Neural progenitor cell (in vitro differentiated cells): ENCODE data around the gene ARHGEF37. TPM values are rescaled to one million over a fixed set of nuclear protein-coding genes. Genes with fewer than 3 reads are reported as not detected.
"Not testable (repeated sequence)": the region's sequence is repeated elsewhere in the genome, so short reads cannot be mapped to it uniquely, and the experiment has no call there.

Experiments used
- DNase-seq: peaks from one replicate; pipeline ENCODE4 v3.0.0-alpha.2; 2016; ENCODE audit warnings: low spot score
- H2AFZ ChIP-seq: fragments of 200-600 bp; sonication (generic); replicated peaks from 2 replicates; pipeline ENCODE4 v1.6.1; 2016; ENCODE audit warnings: antibody characterized with exemption
- H3F3A ChIP-seq: fragments of 200-600 bp; sonication (generic); 2 replicates; pipeline ENCODE4 v1.6.1; 2016; ENCODE audit warnings: antibody characterized with exemption, low read depth
- H3K27ac ChIP-seq: fragments of 200-600 bp; sonication (generic); 2 replicates; pipeline ENCODE4 v1.5.1; 2016; ENCODE audit warnings: mild to moderate bottlenecking
- H3K27me3 ChIP-seq: fragments of 200-600 bp; sonication (generic); 2 replicates; pipeline ENCODE4 v1.6.1; 2016; ENCODE audit warnings: mild to moderate bottlenecking, moderate library complexity
- H3K36me3 ChIP-seq: fragments of 200-600 bp; sonication (generic); 2 replicates; pipeline ENCODE4 v1.5.1; 2016
- H3K4me1 ChIP-seq: fragments of 200-600 bp; sonication (generic); 2 replicates; pipeline ENCODE4 v1.6.1; 2016; ENCODE audit warnings: mixed run types
- H3K4me2 ChIP-seq: fragments of 200-600 bp; sonication (generic); 2 replicates; pipeline ENCODE4 v1.6.1; 2016
- H3K4me3 ChIP-seq: fragments of 200-600 bp; sonication (generic); 2 replicates; pipeline ENCODE4 v1.5.1; 2016
- H3K79me2 ChIP-seq: fragments of 200-600 bp; sonication (generic); 2 replicates; pipeline ENCODE4 v1.6.1; 2016; ENCODE audit warnings: low read depth
- H3K9ac ChIP-seq: fragments of 200-600 bp; sonication (generic); 2 replicates; pipeline ENCODE4 v1.6.1; 2016
- H3K9me3 ChIP-seq: fragments of 200-600 bp; sonication (generic); 2 replicates; pipeline ENCODE4 v1.5.1; 2016; ENCODE audit warnings: low read depth
- H4K20me1 ChIP-seq: fragments of 200-600 bp; sonication (generic); 2 replicates; pipeline ENCODE4 v1.6.1; 2016; ENCODE audit warnings: low read depth
- H3K27ac Mint-ChIP-seq: 3 replicates; pipeline ENCODE4 v1.8.0; 2021; ENCODE audit warnings: mixed read lengths
- H3K27me3 Mint-ChIP-seq: 2 replicates; pipeline ENCODE4 v1.8.0; 2022; ENCODE audit warnings: low read depth, mild to moderate bottlenecking, inconsistent platforms, moderate library complexity, mixed read lengths; ENCODE audit not compliant: insufficient read depth
- H3K36me3 Mint-ChIP-seq: 3 replicates; pipeline ENCODE4 v1.8.0; 2021; ENCODE audit warnings: mixed read lengths
- H3K4me1 Mint-ChIP-seq: 3 replicates; pipeline ENCODE4 v1.8.0; 2021; ENCODE audit warnings: mixed read lengths
- H3K4me3 Mint-ChIP-seq: 3 replicates; pipeline ENCODE4 v1.8.0; 2021; ENCODE audit warnings: mild to moderate bottlenecking, moderate library complexity, mixed read lengths
- H3K9me3 Mint-ChIP-seq: 3 replicates; pipeline ENCODE4 v1.8.0; 2020; ENCODE audit warnings: mixed read lengths
- EZH2 ChIP-seq: fragments of 200-600 bp; sonication (generic); IDR thresholded peaks from 2 replicates; pipeline ENCODE4 v1.6.1; 2017; ENCODE audit warnings: antibody characterized with exemption, mild to moderate bottlenecking, moderate library complexity
- EZH2phosphoT487 ChIP-seq: fragments of 200-600 bp; sonication (generic); IDR thresholded peaks from 2 replicates; pipeline ENCODE4 v1.6.1; 2017; ENCODE audit warnings: antibody characterized with exemption
- total RNA-seq: library from RNA; depleted of rRNA; stranded (reverse); fragments of >200 nt; gene quantifications from 2 replicates; pipeline ENCODE4 v1.2.3, GENCODE V29; 2015; ENCODE audit warnings: low replicate concordance
- TF ChIP-seq, protein P1 (sequence below): fragments of 200-600 bp; sonication (generic); IDR thresholded peaks from 2 replicates; pipeline ENCODE4 v1.5.1; 2017; ENCODE audit warnings: antibody characterized with exemption, mild to moderate bottlenecking

ARHGEF37 gene
- total RNA-seq, 1 donor from 2014 or later = 0.99 TPM

DNA sequence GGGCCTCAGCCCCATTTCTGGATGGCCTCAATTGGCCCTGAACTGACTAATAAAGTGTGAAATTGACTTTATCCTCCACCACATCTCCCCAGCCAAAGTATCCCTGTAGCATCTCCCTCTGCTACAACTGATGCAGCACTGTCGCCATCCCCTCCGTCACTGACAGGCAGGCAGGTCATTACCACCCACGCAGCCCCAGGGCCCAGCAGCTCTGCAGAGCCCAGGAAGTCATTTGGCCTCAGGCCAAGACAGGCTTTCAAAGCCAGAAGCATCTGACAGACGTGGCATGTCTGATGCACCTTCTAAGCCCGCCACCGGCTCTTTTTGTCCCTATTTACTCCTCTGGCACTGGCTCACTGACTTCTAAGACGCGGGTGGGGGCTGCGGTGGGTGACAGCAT is 65.3 kb downstream of the ARHGEF37 start:
- H3K27me3 ChIP-seq = no peaks in the 10 kb centered on the region
- H3K36me3 ChIP-seq = no peaks in the 10 kb centered on the region
- H3K27ac ChIP-seq = no peak overlapping the region
- no peaks in the 10 kb centered on the region for H3K79me2 ChIP-seq
- no peak for DNase-seq
- H3K4me1 ChIP-seq = no peaks in the 10 kb centered on the region
- TF ChIP-seq EZH2phosphoT487 (no peak), EZH2 (no peak)
- TF ChIP-seq, protein P1, sequence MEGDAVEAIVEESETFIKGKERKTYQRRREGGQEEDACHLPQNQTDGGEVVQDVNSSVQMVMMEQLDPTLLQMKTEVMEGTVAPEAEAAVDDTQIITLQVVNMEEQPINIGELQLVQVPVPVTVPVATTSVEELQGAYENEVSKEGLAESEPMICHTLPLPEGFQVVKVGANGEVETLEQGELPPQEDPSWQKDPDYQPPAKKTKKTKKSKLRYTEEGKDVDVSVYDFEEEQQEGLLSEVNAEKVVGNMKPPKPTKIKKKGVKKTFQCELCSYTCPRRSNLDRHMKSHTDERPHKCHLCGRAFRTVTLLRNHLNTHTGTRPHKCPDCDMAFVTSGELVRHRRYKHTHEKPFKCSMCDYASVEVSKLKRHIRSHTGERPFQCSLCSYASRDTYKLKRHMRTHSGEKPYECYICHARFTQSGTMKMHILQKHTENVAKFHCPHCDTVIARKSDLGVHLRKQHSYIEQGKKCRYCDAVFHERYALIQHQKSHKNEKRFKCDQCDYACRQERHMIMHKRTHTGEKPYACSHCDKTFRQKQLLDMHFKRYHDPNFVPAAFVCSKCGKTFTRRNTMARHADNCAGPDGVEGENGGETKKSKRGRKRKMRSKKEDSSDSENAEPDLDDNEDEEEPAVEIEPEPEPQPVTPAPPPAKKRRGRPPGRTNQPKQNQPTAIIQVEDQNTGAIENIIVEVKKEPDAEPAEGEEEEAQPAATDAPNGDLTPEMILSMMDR = no peak
- H3K9me3 ChIP-seq = no peaks in the 10 kb centered on the region
- H3K9me3 Mint-ChIP-seq = no peaks in the 10 kb centered on the region
- no peak overlapping the region for H3K4me3 ChIP-seq
- no peak overlapping the region for H2AFZ ChIP-seq
- no peaks in the 10 kb centered on the region for H4K20me1 ChIP-seq
- peaks cover 14% of the 10 kb centered on the region for H3F3A ChIP-seq
- no peak overlapping the region for H3K9ac ChIP-seq
- H3K27ac Mint-ChIP-seq = no peak overlapping the region
- peaks cover 6% of the 10 kb centered on the region for H3K27me3 Mint-ChIP-seq
- no peaks in the 10 kb centered on the region for H3K36me3 Mint-ChIP-seq
- no peak overlapping the region for H3K4me2 ChIP-seq
- no peak overlapping the region for H3K4me3 Mint-ChIP-seq
- peaks cover 6% of the 10 kb centered on the region for H3K4me1 Mint-ChIP-seq

DNA sequence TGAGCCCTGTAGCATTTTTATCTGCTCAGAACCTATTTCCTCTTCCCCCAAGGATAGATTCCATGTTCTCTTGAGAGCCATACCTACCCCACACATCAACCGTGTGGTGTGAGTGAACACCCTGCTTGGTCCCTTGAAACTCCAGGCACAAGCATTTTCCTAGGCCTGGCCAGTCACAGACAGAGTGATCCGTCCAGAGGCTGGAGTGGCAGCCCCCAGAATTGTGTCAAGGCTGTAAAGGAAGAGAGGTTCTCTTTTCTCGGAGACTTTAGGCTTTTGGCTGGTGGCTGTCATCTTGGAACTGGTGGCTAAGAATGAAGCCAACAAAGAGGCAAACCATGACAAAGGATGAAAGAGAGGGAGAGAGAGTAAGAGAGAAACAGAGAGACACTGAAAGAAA is 66.0 kb downstream of the ARHGEF37 start:
- no peak overlapping the region for H2AFZ ChIP-seq
- H3K79me2 ChIP-seq = no peaks in the 10 kb centered on the region
- H3K27me3 ChIP-seq = no peaks in the 10 kb centered on the region
- Mint-ChIP-seq H3K4me3 (no peak overlapping the region), H3K27ac (no peak overlapping the region), H3K9me3 (no peaks in the 10 kb centered on the region), H3K27me3 (peaks cover 6% of the 10 kb centered on the region), H3K36me3 (no peaks in the 10 kb centered on the region), H3K4me1 (peaks cover 6% of the 10 kb centered on the region)
- no peak overlapping the region for H3K9ac ChIP-seq
- no peaks in the 10 kb centered on the region for H3K9me3 ChIP-seq
- DNase-seq = no peak
- no peak overlapping the region for H3K27ac ChIP-seq
- no peak overlapping the region for H3K4me2 ChIP-seq
- H3K4me3 ChIP-seq = no peak overlapping the region
- no peaks in the 10 kb centered on the region for H4K20me1 ChIP-seq
- TF ChIP-seq, protein P1 = no peak
- no peak for TF ChIP-seq EZH2phosphoT487
- TF ChIP-seq EZH2 = no peak
- peaks cover 18% of the 10 kb centered on the region for H3F3A ChIP-seq
- H3K36me3 ChIP-seq = no peaks in the 10 kb centered on the region
- H3K4me1 ChIP-seq = no peaks in the 10 kb centered on the region

GRCh38 chr5:149648464-149649393 is 67.4 kb downstream of the ARHGEF37 start:
- H3K9ac ChIP-seq, H3K27me3 Mint-ChIP-seq, H3K4me1 ChIP-seq, H3K36me3 Mint-ChIP-seq, H3K4me3 ChIP-seq, H3K79me2 ChIP-seq, H3K4me2 ChIP-seq, H3K27ac Mint-ChIP-seq, H3K4me1 Mint-ChIP-seq, H3K9me3 Mint-ChIP-seq, H4K20me1 ChIP-seq, DNase-seq, H2AFZ ChIP-seq, H3K27ac ChIP-seq, H3K36me3 ChIP-seq, H3K27me3 ChIP-seq, H3K4me3 Mint-ChIP-seq, H3K9me3 ChIP-seq: not testable (repeated sequence)
- H3F3A ChIP-seq = peaks cover 25% of the 10 kb centered on the region

GRCh38 chr5:149649730-149650129 is 68.4 kb downstream of the ARHGEF37 start:
- H3K79me2 ChIP-seq, H2AFZ ChIP-seq, H3K27me3 ChIP-seq, H3K4me1 ChIP-seq, H3K36me3 Mint-ChIP-seq, H3K27me3 Mint-ChIP-seq, H4K20me1 ChIP-seq, H3K4me3 Mint-ChIP-seq, H3K9ac ChIP-seq, H3K4me3 ChIP-seq, H3K9me3 Mint-ChIP-seq, DNase-seq, H3K36me3 ChIP-seq, H3K4me2 ChIP-seq, H3K9me3 ChIP-seq, H3K4me1 Mint-ChIP-seq, H3K27ac ChIP-seq, H3K27ac Mint-ChIP-seq: not testable (repeated sequence)
- peaks cover 29% of the 10 kb centered on the region for H3F3A ChIP-seq
